ENCODE measurements around the gene SPEG. TPM values are rescaled to one million over a fixed set of nuclear protein-coding genes. Genes with fewer than 3 reads are reported as not detected.

SPEG gene
- total RNA-seq, 2 experiments from 2014 or later: 15.3 to 17.7 TPM

DNA sequence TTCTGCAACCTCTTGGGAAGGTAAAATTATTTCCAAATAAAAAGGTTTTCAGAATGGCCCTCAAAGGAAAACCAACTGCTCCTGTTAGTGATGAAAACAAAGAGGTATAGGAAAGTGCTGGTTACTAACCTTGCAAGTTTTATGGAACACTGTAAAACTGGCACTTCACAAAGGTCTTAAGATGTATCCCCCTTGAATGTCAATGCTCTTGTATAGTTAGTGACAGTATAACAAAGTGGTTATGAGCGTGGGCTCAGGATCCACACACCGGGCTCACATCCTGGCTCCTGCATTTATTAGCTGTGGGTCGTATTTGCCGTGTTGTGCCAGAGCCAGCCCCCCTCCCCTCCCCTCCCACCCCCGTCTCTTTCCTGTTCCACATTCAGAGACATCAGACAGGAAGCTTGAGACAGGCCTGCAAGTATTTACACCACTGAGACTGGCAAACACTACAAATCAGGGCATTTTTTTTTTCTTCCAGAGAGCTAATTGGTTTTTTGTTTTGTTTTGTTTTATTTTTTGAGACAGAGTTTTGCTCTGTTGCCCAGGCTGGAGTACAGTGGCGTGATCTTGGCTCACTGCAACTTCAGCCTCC, 37.7 kb upstream of the SPEG start:
- intact Hi-C loops (cut with DNase I, micrococcal nuclease): no loop called here
- CTCF ChIA-PET: no interaction called here

DNA sequence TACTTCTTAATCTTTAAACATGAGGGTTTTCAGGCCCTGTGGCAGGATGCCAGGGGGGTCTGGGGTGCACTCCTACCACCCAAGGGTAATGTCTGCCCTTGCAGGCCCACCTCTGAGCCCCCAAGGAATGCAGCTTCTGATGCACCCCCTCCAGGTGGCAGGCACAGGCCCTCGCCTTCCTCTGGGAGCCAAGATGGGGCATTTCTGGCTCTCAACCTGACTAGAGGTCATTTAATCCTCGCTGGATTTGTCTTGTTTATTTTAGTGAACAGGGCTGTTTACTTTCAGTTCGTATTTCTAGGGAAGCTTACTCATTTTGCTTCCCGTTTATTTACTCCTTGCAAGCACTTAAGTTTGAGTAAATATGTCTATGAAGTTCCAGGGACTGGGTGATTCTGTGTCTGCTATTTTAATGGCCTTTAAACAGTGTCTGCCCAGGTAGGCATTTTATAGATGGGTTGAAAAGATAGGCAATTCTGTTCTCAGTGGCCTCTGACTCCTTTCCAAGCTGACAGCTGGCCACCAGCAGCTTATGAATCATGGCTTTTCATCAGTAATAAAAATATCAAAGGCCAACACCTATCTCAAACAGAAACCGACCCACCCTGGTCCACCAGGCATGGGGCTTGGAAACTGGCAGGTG, 35.8 kb upstream of the SPEG start:
- no peaks in the 10 kb centered on the region for H3K36me3 Mint-ChIP-seq (ENCODE audit: low read depth)
- TF ChIP-seq, protein P1, sequence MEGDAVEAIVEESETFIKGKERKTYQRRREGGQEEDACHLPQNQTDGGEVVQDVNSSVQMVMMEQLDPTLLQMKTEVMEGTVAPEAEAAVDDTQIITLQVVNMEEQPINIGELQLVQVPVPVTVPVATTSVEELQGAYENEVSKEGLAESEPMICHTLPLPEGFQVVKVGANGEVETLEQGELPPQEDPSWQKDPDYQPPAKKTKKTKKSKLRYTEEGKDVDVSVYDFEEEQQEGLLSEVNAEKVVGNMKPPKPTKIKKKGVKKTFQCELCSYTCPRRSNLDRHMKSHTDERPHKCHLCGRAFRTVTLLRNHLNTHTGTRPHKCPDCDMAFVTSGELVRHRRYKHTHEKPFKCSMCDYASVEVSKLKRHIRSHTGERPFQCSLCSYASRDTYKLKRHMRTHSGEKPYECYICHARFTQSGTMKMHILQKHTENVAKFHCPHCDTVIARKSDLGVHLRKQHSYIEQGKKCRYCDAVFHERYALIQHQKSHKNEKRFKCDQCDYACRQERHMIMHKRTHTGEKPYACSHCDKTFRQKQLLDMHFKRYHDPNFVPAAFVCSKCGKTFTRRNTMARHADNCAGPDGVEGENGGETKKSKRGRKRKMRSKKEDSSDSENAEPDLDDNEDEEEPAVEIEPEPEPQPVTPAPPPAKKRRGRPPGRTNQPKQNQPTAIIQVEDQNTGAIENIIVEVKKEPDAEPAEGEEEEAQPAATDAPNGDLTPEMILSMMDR (IDR thresholded peaks at IDR 0.05): no peak
- Histone ChIP-seq H3K36me3 (ENCODE audit: insufficient read depth, low read length) (no peaks in the 10 kb centered on the region), H3K4me1 (ENCODE audit: insufficient read depth, low read length) (peaks cover 12% of the 10 kb centered on the region), H3K9me3 (ENCODE audit: control insufficient read depth in 1 of 2, insufficient read depth in 1 of 2, low read length in 2 of 2) (no peaks in the 10 kb centered on the region), H3K4me3 (ENCODE audit: low read length) (no peak overlapping the region), H3K27me3 (ENCODE audit: control insufficient read depth in 1 of 2, insufficient read depth in 2 of 2, low read length in 2 of 2) (no peaks in the 10 kb centered on the region), H3K27ac (ENCODE audit: low read depth in 1 of 2, low read length in 2 of 2) (no peak overlapping the region)
- ATAC-seq (ENCODE audit: poor library complexity) (no peak), DNase-seq (no peak)
- ChIA-PET POLR2A (no interaction called here), CTCF (no interaction called here)
- H3K9me3 Mint-ChIP-seq: no peaks in the 10 kb centered on the region
- intact Hi-C loops (cut with DNase I, micrococcal nuclease): no loop called here
- peaks cover 16% of the 10 kb centered on the region for H3K4me1 Mint-ChIP-seq (ENCODE audit: low read depth)
- peaks cover 3% of the 10 kb centered on the region for H3K27me3 Mint-ChIP-seq
- no peak overlapping the region for H3K27ac Mint-ChIP-seq
- no peak overlapping the region for H3K4me3 Mint-ChIP-seq

More for the DNA sequence above, 37.7 kb upstream of the SPEG start:
- TF ChIP-seq, protein P1 (IDR thresholded peaks at IDR 0.05): no peak
- H3K27ac ChIP-seq (ENCODE audit: low read depth in 1 of 2, low read length in 2 of 2): no peak overlapping the region
- H3K9me3 Mint-ChIP-seq: no peaks in the 10 kb centered on the region
- H3K36me3 Mint-ChIP-seq (ENCODE audit: low read depth): no peaks in the 10 kb centered on the region
- DNase-seq (peak in 4 of 14 experiments; percentile 36 to 45 (median 39)), ATAC-seq (ENCODE audit: poor library complexity) (peak; percentile 90)
- peak overlapping the region; percentile 82 for H3K27ac Mint-ChIP-seq
- no peak overlapping the region for H3K4me3 Mint-ChIP-seq
- no peaks in the 10 kb centered on the region for H3K27me3 Mint-ChIP-seq
- no peak overlapping the region for H3K4me3 ChIP-seq (ENCODE audit: low read length)
- H3K36me3 ChIP-seq (ENCODE audit: insufficient read depth, low read length): no peaks in the 10 kb centered on the region
- H3K4me1 Mint-ChIP-seq (ENCODE audit: low read depth): peaks cover 11% of the 10 kb centered on the region
- H3K4me1 ChIP-seq (ENCODE audit: insufficient read depth, low read length): peaks cover 12% of the 10 kb centered on the region
- POLR2A ChIA-PET: interaction anchor here (0.9 to 1.0 kb wide), 2 partner anchors 8 to 9 kb away, joined by 6 read pairs; partner anchors contain the start of gene DNPEP
- no peaks in the 10 kb centered on the region for H3K27me3 ChIP-seq (ENCODE audit: control insufficient read depth in 1 of 2, insufficient read depth in 2 of 2, low read length in 2 of 2)
- H3K9me3 ChIP-seq (ENCODE audit: control insufficient read depth in 1 of 2, insufficient read depth in 1 of 2, low read length in 2 of 2): no peaks in the 10 kb centered on the region

DNA sequence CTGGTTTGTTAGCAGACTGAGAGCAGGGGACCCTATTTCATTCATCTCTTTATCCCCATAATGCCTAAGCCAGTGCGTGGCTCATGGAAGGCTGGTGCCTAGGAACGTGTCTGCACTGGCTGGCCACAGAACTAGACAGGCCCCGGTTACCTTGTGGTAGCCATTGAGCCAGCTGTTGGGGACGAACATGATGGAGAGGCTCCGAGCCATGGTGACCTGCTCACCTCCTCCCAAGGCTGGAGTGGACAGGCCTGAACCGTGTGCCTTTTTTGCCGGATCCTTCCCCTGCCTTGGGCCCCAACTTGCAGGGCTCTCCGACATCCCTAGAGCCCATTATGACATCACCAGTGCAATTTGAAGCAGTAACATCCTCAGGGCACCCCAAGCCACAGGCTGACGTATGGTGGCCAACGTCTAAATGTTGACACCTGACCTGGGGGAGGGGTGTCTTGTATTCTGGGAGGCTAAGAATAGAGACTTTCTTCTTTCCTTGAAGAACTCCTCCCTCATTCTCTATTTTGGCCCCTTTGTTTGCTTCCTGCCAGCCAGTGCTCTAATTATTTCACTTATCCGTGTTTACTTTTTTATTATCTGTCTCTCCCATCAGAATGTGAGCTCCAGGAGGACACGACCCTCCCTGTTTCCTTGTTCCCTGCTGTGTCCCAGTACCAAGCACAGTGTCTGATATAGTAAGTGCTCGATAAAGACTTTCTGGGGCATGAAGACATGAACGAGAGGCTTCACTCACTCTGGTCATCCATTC, 34.7 kb upstream of the SPEG start:
- no peak overlapping the region for H3K27ac ChIP-seq (ENCODE audit: low read depth in 1 of 2, low read length in 2 of 2)
- Mint-ChIP-seq H3K36me3 (ENCODE audit: low read depth) (no peaks in the 10 kb centered on the region), H3K9me3 (no peaks in the 10 kb centered on the region), H3K27ac (no peak overlapping the region), H3K27me3 (peaks cover 3% of the 10 kb centered on the region), H3K4me3 (no peak overlapping the region), H3K4me1 (ENCODE audit: low read depth) (peaks cover 16% of the 10 kb centered on the region)
- peaks cover 12% of the 10 kb centered on the region for H3K4me1 ChIP-seq (ENCODE audit: insufficient read depth, low read length)
- ChIA-PET POLR2A (no interaction called here), CTCF (no interaction called here)
- H3K4me3 ChIP-seq (ENCODE audit: low read length): no peak overlapping the region
- intact Hi-C loops (cut with DNase I, micrococcal nuclease): loop anchor here (5.0 to 10.0 kb wide), 3 partner anchors 57 to 245 kb away; no protein-coding TSS in a partner anchor
- no peaks in the 10 kb centered on the region for H3K36me3 ChIP-seq (ENCODE audit: insufficient read depth, low read length)
- TF ChIP-seq, protein P1 (IDR thresholded peaks at IDR 0.05): no peak
- DNase-seq: no peak
- peaks cover 0 to under 1% of the 10 kb centered on the region in 2 experiments for H3K27me3 ChIP-seq (ENCODE audit: control insufficient read depth in 1 of 2, insufficient read depth in 2 of 2, low read length in 2 of 2)
- no peak for ATAC-seq (ENCODE audit: poor library complexity)
- H3K9me3 ChIP-seq (ENCODE audit: control insufficient read depth in 1 of 2, insufficient read depth in 1 of 2, low read length in 2 of 2): no peaks in the 10 kb centered on the region
